Measurements from ENCODE around the gene PSTPIP1. TPM values are rescaled to one million over a fixed set of nuclear protein-coding genes. Genes with fewer than 3 reads are reported as not detected.

Gene PSTPIP1
- 0.28 TPM in 1 of 2 replicates, not detected in the other for total RNA-seq

DNA sequence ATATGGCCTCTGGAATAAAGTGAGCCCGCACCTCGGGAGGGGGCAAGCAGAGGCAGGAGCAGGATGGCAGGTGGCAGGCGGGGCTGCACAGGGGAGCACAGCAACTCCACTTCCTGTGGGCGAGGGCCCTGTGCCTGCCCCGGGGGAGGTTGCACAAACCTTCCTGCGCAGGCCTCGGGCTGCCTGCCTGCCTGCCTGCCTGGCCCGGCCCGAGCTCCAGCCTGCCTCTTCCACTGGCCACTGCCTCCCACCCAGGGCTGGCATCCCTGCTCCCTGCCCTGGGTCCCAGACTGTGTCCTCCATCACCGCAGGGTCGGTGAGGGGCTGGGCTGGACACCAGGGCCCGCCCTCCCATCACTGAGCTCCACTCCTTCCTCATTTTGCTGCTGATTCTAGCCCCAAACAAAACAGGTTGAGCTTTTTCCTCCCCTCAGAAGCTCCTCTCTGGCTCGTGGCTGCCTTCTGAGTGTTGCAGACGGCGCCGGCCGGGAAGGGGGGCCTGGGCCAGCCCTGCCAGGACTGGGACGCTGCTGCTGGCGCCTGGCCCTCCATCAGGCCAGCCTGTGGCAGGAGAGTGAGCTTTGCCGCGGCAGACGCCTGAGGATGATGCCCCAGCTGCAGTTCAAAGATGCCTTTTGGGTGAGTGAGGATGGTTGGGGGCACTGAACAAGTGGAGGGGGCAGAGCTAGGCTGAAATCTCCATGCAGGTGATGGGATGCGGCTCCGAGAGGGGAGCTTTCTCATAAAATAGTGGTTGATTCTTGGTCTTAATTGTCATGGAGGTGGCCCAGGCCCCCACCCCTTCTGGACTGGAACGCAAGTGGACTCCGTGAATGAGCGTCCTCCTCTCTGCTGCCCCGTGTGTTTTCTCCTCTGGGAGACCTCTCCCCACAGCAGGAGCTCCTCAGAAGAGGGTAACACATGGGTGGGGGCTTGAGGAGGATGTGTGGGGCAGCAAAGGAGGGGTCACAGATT, at the start of gene PSTPIP1:
Gene PSTPIP1 (plus strand): TSS at position 156 of the 975 bp plus-strand sequence. CDS start 448 bp downstream, at position 604.

GRCh38 chr15:77070495-77071304, 75.8 kb downstream of the PSTPIP1 start, which contains the start of gene TSPAN3:
Gene TSPAN3 (minus strand): TSS chr15:77071109. CDS start chr15:77070954, 155 bp downstream.

Other genes starting within 250 kb of the PSTPIP1 start
- gene SCAPER, start 89.8 kb upstream of the PSTPIP1 start, total RNA-seq, result 4.6 and 6.1 TPM in 2 replicates
- gene RCN2, start 63.4 kb upstream of the PSTPIP1 start, total RNA-seq, result 50.8 and 58.2 TPM in 2 replicates
- 207 and 276 TPM in 2 replicates for gene TSPAN3, start 76.0 kb downstream of the PSTPIP1 start, total RNA-seq

Data from smooth muscle cell of bladder (primary cell).